Measurements from ENCODE around the gene FCGR1A.
"Not testable (repeated sequence)": the region's sequence is repeated elsewhere in the genome, so short reads cannot be mapped to it uniquely, and the experiment has no call there.

- not testable (repeated sequence) for TF ChIP-seq CTCF, POLR2A (IDR thresholded peaks at IDR 0.05)
Measured at GRCh38 chr1:149747359-149748143, 34.9 kb upstream of the FCGR1A start.

Data from transverse colon (tissue), 3 donors.